Aorta (tissue), 5 donors: Measurements from ENCODE around the gene CERK. TPM values are rescaled to one million over a fixed set of nuclear protein-coding genes. Genes with fewer than 3 reads are reported as not detected.
A peak's percentile ranks its signal among the peaks of the same experiment; 100 is the strongest.

Experiments
- ATAC-seq: fragments of 200-7000 bp; cut with Tn5 transposase; one replicate; pipeline ENCODE4 v1.9.1; 2022; ENCODE audit warnings: moderate library complexity; ENCODE audit not compliant: low FRiP score
- DNase-seq, 2 donors: peaks; one replicate each; pipeline ENCODE4 v3.0.0-alpha.2; 2020
- H3K27ac ChIP-seq, 2 donors: one replicate each; pipeline ENCODE4 v1.5.1; 2013; ENCODE audit warnings: low read length in 2 of 2, mild to moderate bottlenecking in 2 of 2, moderate library complexity in 2 of 2, control low read depth in 1 of 2, inconsistent platforms in 1 of 2, low read depth in 1 of 2
- H3K27me3 ChIP-seq, 2 donors: one replicate each; pipeline ENCODE4 v1.6.1; 2013; ENCODE audit warnings: control low read depth in 1 of 2, low read length in 1 of 2, mild to moderate bottlenecking in 1 of 2, moderate library complexity in 1 of 2; ENCODE audit not compliant: insufficient read depth in 2 of 2, control insufficient read depth in 1 of 2
- H3K36me3 ChIP-seq, 2 donors: one replicate each; pipeline ENCODE4 v1.6.1; 2013; ENCODE audit warnings: control low read depth in 1 of 2, low read length in 1 of 2, mild to moderate bottlenecking in 1 of 2; ENCODE audit not compliant: insufficient read depth in 2 of 2, control insufficient read depth in 1 of 2
- H3K4me1 ChIP-seq, 2 donors: one replicate each; pipeline ENCODE4 v1.6.1; 2013; ENCODE audit warnings: low read length in 2 of 2, control low read depth in 1 of 2, mild to moderate bottlenecking in 1 of 2, moderate library complexity in 1 of 2; ENCODE audit not compliant: insufficient read depth in 2 of 2, control insufficient read depth in 1 of 2
- H3K4me3 ChIP-seq, 2 donors: one replicate each; pipeline ENCODE4 v1.5.1; 2013; ENCODE audit warnings: low read length in 2 of 2, control low read depth in 1 of 2, mild to moderate bottlenecking in 1 of 2
- H3K9me3 ChIP-seq: one replicate; pipeline ENCODE4 v1.6.1; 2013; ENCODE audit warnings: mild to moderate bottlenecking, low read length; ENCODE audit not compliant: control insufficient read depth
- WGBS, 2 donors: extraction: QIAGEN DNeasy Blood & Tissue Kit; methylation state at CpG; one replicate each; pipeline ENCODE4 v1.1.7; 2013; 5-methylcytosine and 5-hydroxymethylcytosine counted together
- intact Hi-C, 2 donors: fragments of 100-400 bp; cut with DNase I; formaldehyde crosslinking; loops; one replicate each; pipeline versions ENCODE4 v1.14.2 to v1.15.0; 2022
- polyA plus RNA-seq, 2 donors: library from polyadenylated mRNA; stranded (reverse); fragments of 200-250 nt; gene quantifications; one replicate each; pipeline ENCODE4 v1.2.3, GENCODE V29; 2013
- total RNA-seq, 2 donors: library from RNA; stranded (reverse); fragmentation: NEBNext Ultra II Directional; extraction: Animal tissue kit (Norgen Biotek cat#: 25700); gene quantifications; one replicate each; pipeline ENCODE4 v1.2.1, GENCODE V29; 2021
- donor health status: healthy with polysubstance abuse.
- donor health status: Bipolar disorder and iron deficiency.
- donor health status: DM: no; HTN: no; CAD: no.
- donor health status: DM: no; HTN: no; CAD: no.
- donor health status: DM: yes; HTN: yes; CAD: no.

The CERK gene
- total and polyA plus RNA-seq, 4 donors = 20.6 to 41.6 (median 35.9) TPM

DNA sequence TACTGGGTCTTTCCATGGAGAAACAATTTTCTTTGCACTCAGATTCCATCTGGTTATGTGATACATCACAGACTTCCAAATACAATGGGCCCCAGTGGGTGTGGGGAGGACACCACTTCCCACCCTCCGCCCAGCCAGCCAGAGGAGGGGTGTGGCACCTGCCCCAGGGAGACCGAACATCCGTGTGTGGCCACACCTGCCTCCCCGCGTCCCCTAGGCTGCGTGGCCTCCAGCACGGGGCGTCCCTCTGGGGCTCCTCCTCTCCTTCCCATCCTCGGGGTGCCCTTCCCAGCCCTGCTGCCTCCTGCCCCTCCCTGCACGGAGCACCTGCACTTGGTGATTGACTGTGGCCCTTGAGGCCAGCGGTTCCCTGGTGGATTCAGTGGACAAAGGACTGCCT lies 49.1 kb downstream of the CERK start:
- H3K36me3 ChIP-seq = peaks cover 0 to 11% of the 10 kb centered on the region in 2 donors
- ATAC-seq (no peak), DNase-seq (peak in 1 of 2 donors; percentile 74)
- H3K27ac ChIP-seq = no peak overlapping the region
- H3K27me3 ChIP-seq = no peaks in the 10 kb centered on the region
- H3K4me1 ChIP-seq = no peaks in the 10 kb centered on the region
- no peak overlapping the region for H3K4me3 ChIP-seq
- intact Hi-C loops = no loop called here
- 89 to 90% methylated on average over 11 of the region's 11 CpGs for WGBS, 2 donors
- no peaks in the 10 kb centered on the region for H3K9me3 ChIP-seq

- no peaks in the 10 kb centered on the region for H3K27me3 ChIP-seq
- no peaks in the 10 kb centered on the region for H3K9me3 ChIP-seq
- no peak for ATAC-seq
- H3K36me3 ChIP-seq = peaks cover 0 to 11% of the 10 kb centered on the region in 2 donors
- 87 to 91% methylated on average over 15 of the region's 15 CpGs for whole genome bisulfite sequencing, 2 donors
- H3K27ac ChIP-seq = no peak overlapping the region
- DNase-seq = no peak
- intact Hi-C loops = no loop called here
- no peak overlapping the region for H3K4me3 ChIP-seq
- no peaks in the 10 kb centered on the region for H3K4me1 ChIP-seq
Observed at GRCh38 chr22:46687460-46687859, 50.6 kb downstream of the CERK start.

GRCh38 chr22:46687048-46687444 lies 51.0 kb downstream of the CERK start:
- H3K36me3 ChIP-seq = peaks cover 0 to 11% of the 10 kb centered on the region in 2 donors
- peak; percentile 23 for ATAC-seq
- DNase-seq = no peak
- H3K27ac ChIP-seq = no peak overlapping the region
- H3K27me3 ChIP-seq = no peaks in the 10 kb centered on the region
- no peak overlapping the region for H3K4me3 ChIP-seq
- no peaks in the 10 kb centered on the region for H3K9me3 ChIP-seq
- WGBS, 2 donors = 89 to 93% methylated on average over 15 of the region's 15 CpGs
- H3K4me1 ChIP-seq = no peaks in the 10 kb centered on the region
- intact Hi-C loops = no loop called here

DNA sequence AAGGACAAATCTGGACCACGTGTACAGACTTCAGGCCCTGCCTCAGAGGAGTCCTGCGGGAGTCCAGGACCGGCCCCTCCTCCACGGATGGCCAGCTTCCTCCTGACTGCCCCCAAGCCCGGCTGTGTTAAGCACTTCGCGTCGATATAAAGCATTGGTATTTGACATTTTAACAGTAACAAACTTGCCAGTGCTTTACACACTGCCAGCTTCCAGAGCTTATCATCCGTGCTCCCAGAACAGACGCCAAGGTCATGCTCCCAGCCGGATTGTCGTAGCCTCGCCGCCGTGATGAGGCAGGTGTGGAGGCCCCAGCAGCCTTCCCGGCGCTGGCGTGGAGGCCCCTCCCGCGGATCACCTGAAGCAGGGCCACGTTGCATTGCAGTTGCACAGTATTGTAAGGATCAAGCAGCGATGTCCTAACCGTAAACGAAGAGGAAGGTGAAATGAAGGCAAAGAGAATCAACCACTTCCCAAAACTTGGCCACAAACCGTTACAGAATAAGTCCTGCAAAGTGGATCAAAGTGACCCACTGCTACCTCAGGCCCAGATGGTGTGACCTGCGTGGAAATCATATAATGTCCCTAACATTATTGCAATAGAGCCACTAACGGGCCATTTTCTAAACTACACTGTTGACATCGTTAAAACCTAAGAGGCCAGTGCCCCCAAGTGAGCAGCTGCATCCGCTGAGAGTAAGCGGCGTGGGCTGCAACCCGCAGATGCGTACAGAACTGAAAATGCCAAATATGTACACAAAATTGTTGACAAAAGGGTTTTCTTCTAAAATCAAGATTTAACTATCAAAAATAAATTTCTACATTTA lies 51.6 kb downstream of the CERK start:
- no peak for DNase-seq
- no peak overlapping the region for H3K4me3 ChIP-seq
- H3K9me3 ChIP-seq = no peaks in the 10 kb centered on the region
- intact Hi-C loops = no loop called here
- 87% methylated on average over 33 of the region's 33 CpGs for WGBS, 2 donors
- H3K27ac ChIP-seq = no peak overlapping the region
- ATAC-seq = no peak
- no peaks in the 10 kb centered on the region for H3K27me3 ChIP-seq
- H3K36me3 ChIP-seq = peaks cover 0 to 8% of the 10 kb centered on the region in 2 donors
- H3K4me1 ChIP-seq = no peaks in the 10 kb centered on the region

DNA sequence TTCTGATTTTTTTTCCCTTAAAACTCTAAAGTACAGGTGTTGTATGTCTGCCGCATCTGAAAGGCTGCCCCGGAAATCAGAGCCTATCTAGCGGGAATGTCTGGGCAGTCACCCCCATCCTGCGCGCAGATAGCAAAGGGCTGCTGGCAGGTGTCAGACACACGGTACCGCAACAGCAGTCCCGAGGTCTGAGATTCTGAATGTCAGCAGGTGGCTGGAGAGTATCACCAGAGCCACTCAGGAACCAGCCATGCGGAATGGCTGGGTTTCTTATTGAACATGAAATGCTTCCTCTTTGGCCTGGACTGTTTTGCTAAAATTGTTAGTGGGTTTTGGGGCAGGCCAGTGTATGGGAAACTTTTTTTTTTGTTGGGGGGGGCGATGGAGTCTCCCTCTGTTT lies 53.3 kb downstream of the CERK start:
- 87 to 88% methylated on average over 10 of the region's 10 CpGs for WGBS, 2 donors
- no peak for ATAC-seq

GRCh38 chr22:46682011-46682731 lies 55.9 kb downstream of the CERK start:
- H3K27ac ChIP-seq = no peak overlapping the region
- no peak overlapping the region for H3K4me3 ChIP-seq
- H3K9me3 ChIP-seq = no peaks in the 10 kb centered on the region
- intact Hi-C loops = loop anchor here in 1 of 2 donors (5.0 kb wide), 1 partner anchor 105 kb away; no protein-coding TSS in a partner anchor
- H3K36me3 ChIP-seq = peaks cover 0 to 2% of the 10 kb centered on the region in 2 donors
- DNase-seq = no peak
- 90 to 93% methylated on average over 17 to 19 of the region's 19 CpGs for WGBS, 2 donors
- H3K4me1 ChIP-seq = no peaks in the 10 kb centered on the region
- H3K27me3 ChIP-seq = no peaks in the 10 kb centered on the region
- no peak for ATAC-seq

More for the DNA sequence above, 53.3 kb downstream of the CERK start:
- intact Hi-C loops = loop anchor here in 1 of 2 donors (5.0 kb wide), 1 partner anchor 107 kb away; no protein-coding TSS in a partner anchor
- no peak for DNase-seq
- Histone ChIP-seq H3K36me3 (peaks cover 0 to 4% of the 10 kb centered on the region in 2 donors), H3K27me3 (no peaks in the 10 kb centered on the region), H3K27ac (no peak overlapping the region), H3K9me3 (no peaks in the 10 kb centered on the region), H3K4me1 (no peaks in the 10 kb centered on the region), H3K4me3 (no peak overlapping the region)

DNA sequence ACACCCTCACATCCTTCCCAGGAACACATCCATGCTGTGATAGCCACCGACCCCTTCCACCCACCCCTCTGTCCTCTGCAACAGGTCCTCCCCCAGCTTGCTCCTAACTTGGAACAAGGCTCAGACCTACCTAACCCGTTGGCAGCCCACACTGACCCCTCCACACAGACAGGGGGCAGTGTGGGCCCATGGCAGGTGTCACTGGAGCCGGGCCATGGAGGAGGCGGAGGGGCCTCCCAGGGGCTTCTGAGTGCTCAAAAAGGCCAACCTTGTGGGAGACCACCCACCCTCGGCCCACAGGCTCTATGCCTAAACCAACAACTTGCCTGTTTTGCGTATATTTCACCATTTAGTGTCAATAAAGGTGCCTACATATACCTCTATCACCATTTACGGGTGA lies 57.0 kb downstream of the CERK start:
- Histone ChIP-seq H3K27ac (no peak overlapping the region), H3K4me3 (no peak overlapping the region), H3K36me3 (no peaks in the 10 kb centered on the region), H3K4me1 (no peaks in the 10 kb centered on the region), H3K27me3 (no peaks in the 10 kb centered on the region), H3K9me3 (no peaks in the 10 kb centered on the region)
- ATAC-seq (no peak), DNase-seq (no peak)
- intact Hi-C loops = loop anchor here in 1 of 2 donors (5.0 kb wide), 1 partner anchor 104 kb away; no protein-coding TSS in a partner anchor
- WGBS, 2 donors = 81 to 89% methylated on average over 7 of the region's 7 CpGs

DNA sequence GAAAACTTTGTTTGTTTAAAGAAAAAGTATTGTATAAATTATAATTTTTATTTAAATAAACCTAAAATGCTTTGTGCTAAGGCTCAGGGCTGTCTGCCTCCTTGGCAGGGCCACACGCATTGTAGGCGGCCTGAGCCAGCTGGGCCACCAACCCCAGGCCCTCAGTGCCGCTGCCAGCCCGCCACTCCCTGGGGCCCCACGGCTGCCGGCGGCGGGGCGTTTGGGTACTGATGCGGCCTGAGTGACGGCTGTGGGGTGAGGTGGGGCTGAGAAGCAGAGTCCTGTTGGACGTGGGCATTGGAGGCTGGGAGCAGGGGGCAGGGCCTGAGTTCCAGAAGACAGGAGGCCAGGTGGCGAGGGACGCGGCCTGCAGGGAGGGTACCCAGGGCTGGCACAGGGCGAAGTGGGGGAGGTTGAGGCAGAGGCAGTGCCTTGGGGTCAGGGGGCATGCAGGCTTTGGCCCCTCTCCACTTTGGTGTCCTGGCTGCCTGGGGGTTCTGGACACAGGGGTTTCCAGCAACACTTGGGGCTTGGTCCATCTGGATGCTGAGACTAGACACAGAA lies 58.3 kb downstream of the CERK start:
- ATAC-seq = no peak
- H3K27ac ChIP-seq = peak overlapping the region in 1 of 2 donors; percentile 2
- intact Hi-C loops = loop anchor here in 1 of 2 donors (5.0 kb wide), 1 partner anchor 102 kb away; no protein-coding TSS in a partner anchor
- no peaks in the 10 kb centered on the region for H3K36me3 ChIP-seq
- no peak overlapping the region for H3K4me3 ChIP-seq
- no peaks in the 10 kb centered on the region for H3K4me1 ChIP-seq
- no peaks in the 10 kb centered on the region for H3K27me3 ChIP-seq
- no peak for DNase-seq
- H3K9me3 ChIP-seq = no peaks in the 10 kb centered on the region
- WGBS, 2 donors = 17 to 21% methylated on average over 16 of the region's 16 CpGs
